ENCODE results near the gene APOL4.
"Not testable (repeated sequence)": the region's sequence is repeated elsewhere in the genome, so short reads cannot be mapped to it uniquely, and the experiment has no call there.

APOL4 gene

GRCh38 chr22:36182857-36183256 lies 18.8 kb downstream of the APOL4 start:
- DNase-seq: no peak

DNA sequence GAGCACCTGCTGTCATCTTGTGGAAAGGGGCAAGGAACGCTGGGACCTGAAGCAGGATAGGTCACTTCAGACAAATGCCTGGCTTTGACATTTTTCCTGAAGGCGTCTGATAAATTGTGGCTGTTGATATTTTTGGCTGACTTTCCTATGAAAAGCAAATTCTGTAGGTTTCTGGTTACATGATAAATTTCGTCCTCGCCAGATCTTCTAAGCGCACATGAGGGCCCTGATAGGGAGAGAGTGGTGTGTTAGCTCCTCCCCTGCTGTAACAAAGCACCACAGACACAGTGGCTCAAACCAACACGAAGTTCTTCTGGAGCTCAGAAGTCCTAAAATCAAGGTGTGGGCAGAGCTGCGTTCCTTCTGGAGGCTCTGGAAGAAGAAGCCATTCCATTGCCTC lies 19.6 kb downstream of the APOL4 start:
- DNase-seq: no peak

DNA sequence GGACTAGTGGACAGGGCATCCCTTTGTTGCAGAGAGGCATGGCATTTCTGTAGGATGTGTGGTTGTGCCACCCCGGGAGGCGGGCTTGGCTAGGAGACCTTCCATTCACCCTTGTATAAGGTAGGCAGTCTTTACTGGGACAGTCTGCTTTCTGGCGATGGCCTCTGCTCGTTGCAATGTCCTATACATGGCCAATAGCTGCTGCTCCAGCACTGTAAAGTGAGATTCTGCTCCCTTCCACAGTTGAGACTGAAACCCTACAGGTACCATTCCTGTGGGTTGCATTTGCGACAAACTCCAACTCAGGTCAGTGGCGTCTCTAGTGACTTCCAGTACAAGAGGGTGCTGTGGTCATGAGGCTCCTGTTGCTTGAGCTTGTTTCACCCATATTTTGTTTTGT lies 20.7 kb downstream of the APOL4 start:
- no peak for DNase-seq

- peak; percentile 82 to 95 (median 91) for DNase-seq
Observed at GRCh38 chr22:36180038-36180880, 21.4 kb downstream of the APOL4 start.

GRCh38 chr22:36177160-36177559 lies 24.4 kb downstream of the APOL4 start:
- DNase-seq: no peak

- no peak for DNase-seq
Observed at GRCh38 chr22:36175892-36176291, 25.7 kb downstream of the APOL4 start.

- no peak for DNase-seq
Observed at GRCh38 chr22:36171941-36172340, 29.7 kb downstream of the APOL4 start.

DNA sequence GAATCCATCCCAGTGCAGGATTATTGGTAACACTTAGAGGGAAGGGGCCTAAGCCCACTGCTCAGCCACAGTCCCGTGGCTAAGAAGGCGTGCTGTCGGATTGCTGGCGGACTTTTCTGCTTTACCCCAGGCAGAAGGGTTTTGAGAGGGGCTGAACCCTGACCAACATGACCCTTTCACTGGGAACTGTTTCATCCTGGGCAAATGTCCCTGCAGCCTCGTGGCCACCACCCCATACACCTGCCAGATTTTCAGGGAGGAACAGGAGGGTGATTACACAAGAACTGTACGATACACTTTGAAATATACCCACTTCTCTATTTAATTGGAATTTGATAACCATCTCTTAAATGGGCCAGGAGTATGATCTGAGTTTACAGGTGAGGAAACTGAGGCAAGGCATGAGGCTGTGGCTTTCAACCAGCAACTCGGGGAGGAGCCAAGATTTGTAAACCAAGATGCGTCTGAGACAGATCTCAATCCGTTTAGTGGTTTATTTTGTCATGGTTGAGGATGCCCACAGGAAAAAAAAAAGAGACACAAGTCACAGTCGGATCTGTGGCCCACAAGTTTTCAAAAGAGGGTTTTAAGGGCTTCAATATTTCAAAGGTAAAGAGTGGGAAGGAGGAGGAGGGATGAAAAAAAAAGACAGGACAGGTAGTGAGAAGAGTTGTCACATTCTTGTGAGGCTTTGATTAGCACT lies 34.9 kb downstream of the APOL4 start:
- DNase-seq: no peak

DNA sequence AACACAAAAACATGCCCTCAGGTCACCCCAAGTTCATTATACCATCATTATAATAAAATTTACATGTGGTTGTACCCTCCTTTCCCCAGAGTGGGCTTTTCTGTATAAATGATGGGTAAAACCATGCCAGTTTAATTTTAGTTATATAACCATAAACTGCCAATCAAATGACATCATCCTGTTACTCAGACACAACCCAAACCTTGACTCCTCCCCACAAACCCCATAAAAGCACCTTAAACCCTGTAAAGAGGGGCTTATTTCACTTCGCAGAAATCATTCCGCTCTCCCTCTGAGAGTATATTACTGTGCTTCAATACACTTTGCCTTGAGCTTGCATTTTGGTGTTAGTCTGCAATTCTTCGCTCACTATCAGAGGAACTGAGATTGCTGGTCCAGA lies 35.5 kb downstream of the APOL4 start:
- DNase-seq: no peak

DNA sequence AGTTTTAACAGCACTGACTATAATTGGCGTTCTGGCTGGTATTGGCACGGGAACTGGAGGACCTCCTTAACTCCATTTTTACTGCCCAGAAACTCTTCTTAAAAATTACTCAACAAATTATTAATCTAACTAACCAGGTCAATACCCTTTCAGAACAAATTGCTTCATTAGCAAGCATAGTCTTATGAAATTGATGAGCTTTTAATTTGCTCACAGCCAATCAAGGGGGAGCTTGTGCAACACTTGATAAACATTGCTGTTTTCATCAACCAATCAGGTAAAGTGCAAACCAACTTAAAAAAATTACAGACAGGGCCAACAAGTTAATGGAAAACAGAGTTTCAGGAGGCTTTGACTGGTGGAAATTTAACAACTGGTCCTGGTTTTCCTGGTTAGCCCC lies 36.5 kb downstream of the APOL4 start:
- no peak for DNase-seq

- peak; percentile 84 to 98 (median 95) for DNase-seq
Observed at GRCh38 chr22:36164621-36165020, 37.0 kb downstream of the APOL4 start.

DNA sequence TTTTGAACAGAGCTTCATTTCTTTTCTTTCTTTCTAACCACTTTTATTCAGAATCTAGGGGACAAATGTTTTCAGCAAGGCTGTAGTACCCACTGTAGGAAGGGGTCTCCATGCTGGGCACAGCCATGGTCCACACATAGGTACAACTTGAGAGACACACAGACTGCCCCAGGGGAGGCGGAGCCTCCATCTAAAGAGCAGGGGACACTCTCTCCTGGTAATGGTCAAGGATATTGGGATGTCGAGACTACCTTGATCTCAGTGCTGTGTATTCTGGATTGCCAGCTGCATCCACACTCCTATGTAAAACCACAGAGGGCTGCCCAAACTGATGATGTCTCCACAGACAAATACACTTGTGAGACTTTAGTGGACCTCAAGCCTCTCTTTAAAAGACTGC lies 38.1 kb downstream of the APOL4 start:
- no peak for DNase-seq

DNA sequence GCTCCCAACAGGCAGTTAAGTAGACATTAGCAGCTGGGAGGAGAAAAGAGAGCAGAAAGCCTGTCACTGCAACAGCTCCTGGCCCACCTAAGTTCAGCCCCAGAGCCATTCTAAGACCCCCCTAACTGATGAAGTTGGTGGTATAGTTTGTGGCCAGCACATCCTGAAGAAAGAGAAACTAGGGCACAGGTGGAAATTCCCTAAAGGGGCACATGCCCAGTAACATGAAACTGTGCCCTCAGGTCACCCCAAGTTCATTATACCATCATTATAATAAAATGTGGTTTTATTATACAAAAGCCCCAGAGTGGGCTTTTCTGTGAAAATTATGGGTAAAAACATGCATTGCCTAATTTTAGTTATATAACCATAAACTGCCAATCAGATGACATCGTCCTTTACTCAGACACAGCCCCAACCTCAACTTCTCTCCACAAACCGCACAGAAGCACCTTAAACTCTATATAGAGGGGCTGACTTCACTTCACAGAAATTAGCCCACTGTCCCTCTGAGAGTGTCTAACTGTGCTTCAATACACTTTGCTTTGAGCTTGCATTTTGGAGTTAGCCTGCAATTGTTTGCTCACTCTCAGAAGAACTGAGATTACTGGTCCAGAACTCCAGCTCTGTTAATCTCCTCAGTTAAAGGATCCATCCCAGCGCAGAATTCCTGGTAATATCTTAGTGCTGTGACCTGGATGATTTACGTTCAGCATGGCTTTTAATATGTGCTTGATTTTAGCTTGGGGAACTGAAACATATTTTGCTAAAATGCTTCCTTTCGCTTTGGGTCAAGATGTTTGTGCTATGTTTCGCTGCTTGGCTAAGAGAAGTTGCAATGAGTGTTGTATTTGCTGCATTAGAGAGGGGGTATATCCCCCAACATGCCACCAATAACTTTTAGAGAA lies 39.2 kb downstream of the APOL4 start:
- peak; percentile 47 to 68 (median 55) for DNase-seq

GRCh38 chr22:36161793-36162126 lies 39.8 kb downstream of the APOL4 start:
- not testable (repeated sequence) for DNase-seq

- peak; percentile 58 to 74 (median 69) for DNase-seq
Observed at GRCh38 chr22:36160499-36160942, 41.1 kb downstream of the APOL4 start, which contains the start of gene APOL3. TSS of gene APOL3 (minus strand) at chr22:36160755. CDS start at chr22:36149055, 11,700 bp downstream.

DNA sequence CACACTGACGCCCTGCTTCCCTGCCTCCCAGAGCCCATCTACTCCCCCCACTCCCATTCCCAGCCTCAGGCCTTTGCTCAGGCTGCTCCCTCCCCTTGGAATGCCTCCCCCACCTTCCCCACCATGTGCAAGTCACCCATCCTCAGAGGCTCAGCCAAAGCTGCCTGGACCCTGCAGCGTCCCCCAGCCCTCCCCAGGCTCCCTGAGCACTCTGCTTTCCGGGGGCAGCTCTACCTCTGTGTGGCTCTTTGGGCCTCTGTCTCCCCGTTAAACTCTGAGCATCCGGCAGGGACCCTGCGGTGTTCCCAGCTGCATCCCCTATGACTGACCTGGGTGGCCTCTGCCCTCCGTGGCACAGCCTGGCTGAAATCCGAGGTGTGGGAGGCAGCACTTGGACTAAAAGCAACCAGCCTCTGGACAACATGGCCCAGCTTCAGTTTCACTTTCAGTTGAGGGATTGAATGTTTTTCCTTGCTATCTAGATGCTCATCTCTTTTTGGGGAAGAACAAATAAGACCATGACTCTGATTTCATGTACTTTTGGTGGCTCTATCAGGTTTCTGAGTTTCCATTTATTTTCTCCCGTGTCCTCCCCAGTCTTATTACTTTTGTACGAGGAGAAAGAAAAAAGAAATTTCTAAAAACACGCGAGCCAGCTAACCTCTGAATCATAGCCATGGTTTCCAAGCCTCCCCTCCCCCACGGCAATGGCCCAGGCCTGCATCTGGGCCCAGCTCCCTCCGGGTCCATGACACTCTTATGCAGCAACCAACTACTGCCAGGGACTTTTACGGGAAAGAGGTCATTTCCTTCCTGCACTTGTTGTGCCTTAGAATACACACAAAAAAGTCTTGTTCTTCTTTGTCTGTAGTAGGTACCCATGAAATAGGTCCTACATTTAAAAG lies 44.8 kb downstream of the APOL4 start:
- DNase-seq: peak; percentile 95 to 96 (median 95)

- DNase-seq: no peak
Observed at GRCh38 chr22:36156119-36156514, 45.5 kb downstream of the APOL4 start.

- DNase-seq: no peak
Observed at GRCh38 chr22:36155702-36156101, 45.9 kb downstream of the APOL4 start.

GRCh38 chr22:36154423-36154945 lies 47.1 kb downstream of the APOL4 start:
- no peak for DNase-seq

- no peak for DNase-seq
Observed at GRCh38 chr22:36153501-36154422, 47.8 kb downstream of the APOL4 start.

- not testable (repeated sequence) for DNase-seq
Observed at GRCh38 chr22:36152821-36153220, 48.8 kb downstream of the APOL4 start.

Data from suppressor macrophage treated with lipopolysaccharide for 1 hour (primary cell).